Spleen (tissue), 7 donors: ENCODE measurements around the gene TBC1D22A.

Experiments used
- CTCF ChIP-seq, 11 experiments: fragments of 200-600 bp in 7 of 11; fragments of 450-650 bp in 4 of 11; sonication (generic) in 4 of 11; IDR thresholded peaks in 8 of 11; conservative IDR thresholded peaks in 3 of 11; 1 replicate in 7 of 11; 2 replicates in 4 of 11; pipeline versions ENCODE4 v1.4.0 to v1.8.0; 2016 to 2021; ENCODE audit warnings: antibody characterized with exemption in 11 of 11, inconsistent platforms in 4 of 11, mild to moderate bottlenecking in 1 of 11
- POLR2A ChIP-seq, 3 donors: fragments of 450-650 bp; IDR thresholded peaks; one replicate each; pipeline ENCODE4 v1.5.1; 2017; ENCODE audit warnings: antibody characterized with exemption in 3 of 3, mild to moderate bottlenecking in 1 of 3
- donor health status: DM: no; HTN: no; CAD: no; lungs with moderate emphysema.
- donor health status: DM: no; HTN: no; CAD: no.
- donor health status: DM: no; HTN: no; CAD: no.

GRCh38 chr22:47157093-47157420, 394.6 kb downstream of the TBC1D22A start:
- TF ChIP-seq CTCF (IDR thresholded peaks at IDR 0.05 in 8 of 11, conservative IDR thresholded peaks at IDR 0.05 in 3 of 11) (no peak), POLR2A (IDR thresholded peaks at IDR 0.05) (no peak)
